Astrocyte of the spinal cord (primary cell): ENCODE results near the gene ACP3.

Source experiments
- DNase-seq: peaks from one replicate; pipeline ENCODE4 v3.0.0; 2011; ENCODE audit warnings: low read depth, low spot score
- H3K4me3 ChIP-seq: 2 replicates; pipeline ENCODE4 v1.5.1; 2011; ENCODE audit warnings: low read depth, mild to moderate bottlenecking, low read length, moderate library complexity
- CTCF ChIP-seq: IDR thresholded peaks from 2 replicates; pipeline ENCODE4 v1.5.1; 2012; ENCODE audit warnings: low read depth, mild to moderate bottlenecking, low read length, inconsistent platforms
- in situ Hi-C: cut with HindIII; loops from 2 replicates; pipeline ENCODE4 v1.10.0; 2017; ENCODE audit warnings: low sequenced_read_pairs

The ACP3 gene

GRCh38 chr3:132332508-132332907, 15.3 kb downstream of the ACP3 start:
- no peak for DNase-seq
- no peak for TF ChIP-seq CTCF
- in situ Hi-C loops = no loop called here
- H3K4me3 ChIP-seq = no peak overlapping the region

GRCh38 chr3:132341746-132342145, 24.5 kb downstream of the ACP3 start:
- no peak for DNase-seq
- in situ Hi-C loops = no loop called here

GRCh38 chr3:132342183-132342582, 25.0 kb downstream of the ACP3 start:
- H3K4me3 ChIP-seq = no peak overlapping the region
- in situ Hi-C loops = no loop called here
- no peak for DNase-seq
- TF ChIP-seq CTCF = no peak

More at GRCh38 chr3:132341746-132342145, 24.5 kb downstream of the ACP3 start:
- no peak overlapping the region for H3K4me3 ChIP-seq
- TF ChIP-seq CTCF = no peak

- no peak for TF ChIP-seq CTCF
- no peak for DNase-seq
- H3K4me3 ChIP-seq = no peak overlapping the region
- in situ Hi-C loops = no loop called here
Measured at GRCh38 chr3:132342610-132343009, 25.4 kb downstream of the ACP3 start.

GRCh38 chr3:132343018-132343612, 25.9 kb downstream of the ACP3 start:
- in situ Hi-C loops = no loop called here
- DNase-seq = peak; percentile 65
- no peak overlapping the region for H3K4me3 ChIP-seq
- peak; percentile 84 for TF ChIP-seq CTCF

GRCh38 chr3:132344666-132345280, 27.6 kb downstream of the ACP3 start:
- in situ Hi-C loops = no loop called here
- peak; percentile 39 for DNase-seq
- H3K4me3 ChIP-seq = no peak overlapping the region
- TF ChIP-seq CTCF = no peak
